Measurements from ENCODE around the gene ARF6. TPM values are rescaled to one million over a fixed set of nuclear protein-coding genes. Genes with fewer than 3 reads are reported as not detected.
A peak's percentile ranks its signal among the peaks of the same experiment; 100 is the strongest.

The ARF6 gene
- total RNA-seq, result 154 and 160 TPM in 2 replicates

DNA sequence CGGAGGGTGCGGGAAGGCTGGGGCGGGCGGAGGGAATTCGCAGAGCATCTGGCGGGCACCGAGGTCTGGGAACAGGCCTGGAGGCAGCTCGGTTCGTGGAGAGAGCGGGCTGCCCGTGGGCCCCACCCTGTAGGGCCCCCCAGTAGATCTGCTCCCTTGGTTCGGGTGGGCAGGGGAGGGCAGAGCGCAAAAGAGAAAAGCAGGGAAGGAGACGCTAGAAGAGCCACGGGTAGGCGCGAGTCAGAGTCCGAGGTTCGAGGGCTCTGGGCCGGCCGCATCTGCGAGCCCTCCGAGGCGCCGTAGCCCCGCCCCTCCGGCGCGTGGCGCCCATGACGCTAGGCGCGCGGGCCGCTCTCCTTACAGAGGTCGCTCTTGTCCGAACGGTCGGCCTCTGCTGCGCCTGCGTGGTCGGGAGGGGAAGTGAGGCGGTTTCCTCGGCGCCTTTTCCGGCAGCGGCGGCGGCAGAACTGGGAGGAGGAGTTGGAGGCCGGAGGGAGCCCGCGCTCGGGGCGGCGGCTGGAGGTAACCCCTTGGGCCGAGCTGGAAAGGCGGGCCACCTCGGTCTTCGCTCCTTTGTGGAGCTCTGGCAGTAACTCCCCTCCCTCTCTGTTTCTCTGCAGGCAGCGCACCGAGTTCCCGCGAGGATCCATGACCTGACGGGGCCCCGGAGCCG, at the start of gene ARF6:
Gene ARF6 (plus strand): TSS at position 447 of the 673 bp plus-strand sequence. CDS start 655 bp downstream, outside the sequence.
- peak within 1 kb of the TSS; percentile 96 for H3K4me3 Mint-ChIP-seq
- intact Hi-C loops (cut with micrococcal nuclease), result loop anchor here (1.0 to 2.0 kb wide), 8 partner anchors 24 to 338 kb away; partner anchors contain the start of gene SOS2
- DNase-seq, result peak; percentile 99
- no peaks in the 10 kb centered on the region for H3K9me3 Mint-ChIP-seq
- H3K27ac Mint-ChIP-seq, result peak within 1 kb of the TSS; percentile 100
- H3K36me3 Mint-ChIP-seq (ENCODE audit: low read depth), result peaks cover 51% of the 10 kb centered on the region
- peaks cover 21% of the 10 kb centered on the region for H3K4me1 Mint-ChIP-seq
- H3K27me3 Mint-ChIP-seq, result no peaks in the 10 kb centered on the region

- H3K9me3 Mint-ChIP-seq, result no peaks in the 10 kb centered on the region
- no peak overlapping the region for H3K27ac Mint-ChIP-seq
- H3K36me3 Mint-ChIP-seq (ENCODE audit: low read depth), result peaks cover 42% of the 10 kb centered on the region
- H3K4me1 Mint-ChIP-seq, result peaks cover 32% of the 10 kb centered on the region
- intact Hi-C loops (cut with micrococcal nuclease), result no loop called here
- H3K4me3 Mint-ChIP-seq, result no peak overlapping the region
- DNase-seq, result no peak
- no peaks in the 10 kb centered on the region for H3K27me3 Mint-ChIP-seq
These were observed 43.6 kb upstream of the ARF6 start for GRCh38 chr14:49849213-49849847.

DNA sequence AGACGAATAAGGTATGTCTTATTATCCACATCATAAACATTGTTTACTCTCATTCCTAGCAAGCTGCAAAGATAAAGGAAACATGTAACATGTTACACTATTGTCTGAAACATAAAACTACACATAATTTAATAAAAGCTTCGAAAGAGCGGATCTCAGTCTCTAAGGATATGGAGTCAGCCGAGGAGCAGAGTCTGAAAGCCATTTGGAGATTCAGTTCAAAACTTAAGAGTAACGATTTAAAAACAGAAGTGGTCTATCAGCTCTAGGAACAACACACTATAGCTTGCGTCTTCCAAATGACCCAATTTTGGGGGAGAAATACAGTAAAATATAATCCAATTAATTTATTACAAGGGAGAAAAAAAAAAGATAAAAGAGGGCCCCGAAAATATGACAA, 41.1 kb upstream of the ARF6 start:
- intact Hi-C loops (cut with micrococcal nuclease), result loop anchor here (2.0 to 5.0 kb wide), 3 partner anchors 83 to 217 kb away; partner anchors contain the start of genes DNAAF2, KLHDC2 and POLE2
- Mint-ChIP-seq H3K4me1 (peaks cover 34% of the 10 kb centered on the region), H3K27ac (peak overlapping the region; percentile 98), H3K9me3 (no peaks in the 10 kb centered on the region), H3K27me3 (no peaks in the 10 kb centered on the region), H3K36me3 (ENCODE audit: low read depth) (peaks cover 23% of the 10 kb centered on the region), H3K4me3 (peak overlapping the region; percentile 93)
- DNase-seq, result no peak

DNA sequence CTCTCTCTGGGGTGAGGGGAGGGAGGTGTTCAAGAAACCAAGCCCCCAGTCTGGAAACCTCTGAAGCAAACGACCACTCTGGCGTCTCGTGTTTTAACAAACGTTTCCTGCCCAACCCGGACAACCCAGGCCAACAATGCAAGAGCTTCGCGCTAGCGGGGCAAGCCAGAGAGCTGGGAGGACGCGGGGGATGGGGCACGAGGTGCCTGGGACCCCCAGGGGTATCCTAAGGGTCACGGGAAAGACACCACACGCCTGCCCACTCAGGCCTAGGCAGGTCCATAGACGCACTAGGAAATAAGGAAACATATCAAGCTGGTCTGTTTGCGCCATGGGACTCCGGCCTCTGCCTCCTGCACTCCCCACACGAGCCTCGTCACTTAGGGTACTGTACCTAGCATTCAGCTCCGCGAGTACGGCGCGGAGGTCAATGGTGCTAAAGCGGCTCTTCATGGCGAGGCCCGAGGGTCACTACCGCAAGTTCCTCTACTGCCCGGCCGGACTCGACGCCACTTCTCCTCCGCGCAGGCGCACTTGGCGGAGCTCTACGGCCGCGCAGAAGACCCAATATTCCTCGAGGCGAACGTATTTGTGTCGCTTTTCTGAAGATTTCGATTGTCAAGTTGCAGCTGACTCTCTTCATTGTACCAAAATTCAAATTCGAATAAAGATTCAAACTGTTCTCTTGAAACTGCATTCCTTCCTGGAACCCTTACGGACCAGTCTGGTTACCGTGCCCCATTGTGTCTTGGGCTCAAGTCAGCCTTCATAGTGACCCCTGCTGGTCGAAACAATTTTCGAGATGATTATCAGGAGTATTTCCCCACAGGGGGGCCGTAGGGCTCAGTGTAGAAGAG, 40.4 kb upstream of the ARF6 start, which contains the start of gene NEMF:
Gene NEMF (minus strand): TSS at position 488 of the 857 bp plus-strand sequence. CDS start 35 bp downstream, at position 453.
- no peaks in the 10 kb centered on the region for H3K9me3 Mint-ChIP-seq
- H3K27ac Mint-ChIP-seq, result peak within 1 kb of the TSS; percentile 98
- peaks cover 34% of the 10 kb centered on the region for H3K4me1 Mint-ChIP-seq
- H3K27me3 Mint-ChIP-seq, result no peaks in the 10 kb centered on the region
- peaks cover 23% of the 10 kb centered on the region for H3K36me3 Mint-ChIP-seq (ENCODE audit: low read depth)
- peak; percentile 96 for DNase-seq
- H3K4me3 Mint-ChIP-seq, result peak within 1 kb of the TSS; percentile 93
- intact Hi-C loops (cut with micrococcal nuclease), result loop anchor here (1.0 to 5.0 kb wide), 5 partner anchors 10 to 253 kb away; partner anchors contain the start of genes DNAAF2, KLHDC2 and POLE2

DNA sequence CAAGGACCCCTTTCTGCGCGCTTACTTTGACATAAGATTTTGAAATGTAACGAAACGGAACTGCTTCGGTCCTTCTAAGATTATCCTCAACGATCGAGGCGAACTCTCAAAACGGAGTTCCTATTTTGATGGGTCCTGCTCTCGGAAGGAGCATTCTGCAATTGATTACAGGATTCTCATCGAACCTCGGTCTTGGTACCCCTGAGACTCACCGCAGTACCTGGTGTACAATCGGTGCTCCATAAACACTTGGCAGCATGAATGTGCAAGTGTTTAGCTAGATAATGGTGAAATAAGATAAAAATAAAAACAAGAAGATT, 39.8 kb upstream of the ARF6 start:
- Mint-ChIP-seq H3K27me3 (no peaks in the 10 kb centered on the region), H3K4me3 (peak overlapping the region; percentile 93), H3K27ac (peak overlapping the region; percentile 98), H3K36me3 (ENCODE audit: low read depth) (peaks cover 21% of the 10 kb centered on the region), H3K4me1 (peaks cover 32% of the 10 kb centered on the region), H3K9me3 (no peaks in the 10 kb centered on the region)
- no peak for DNase-seq
- intact Hi-C loops (cut with micrococcal nuclease), result loop anchor here (1.0 to 5.0 kb wide), 5 partner anchors 9 to 252 kb away; partner anchors contain the start of genes DNAAF2, KLHDC2 and POLE2

- no peaks in the 10 kb centered on the region for H3K27me3 Mint-ChIP-seq
- H3K27ac Mint-ChIP-seq, result peak overlapping the region; percentile 40
- DNase-seq, result peak; percentile 92
- peaks cover 20% of the 10 kb centered on the region for H3K36me3 Mint-ChIP-seq (ENCODE audit: low read depth)
- H3K4me3 Mint-ChIP-seq, result peak overlapping the region; percentile 93
- no peaks in the 10 kb centered on the region for H3K9me3 Mint-ChIP-seq
- intact Hi-C loops (cut with micrococcal nuclease), result loop anchor here (1.0 to 5.0 kb wide), 5 partner anchors 9 to 252 kb away; partner anchors contain the start of genes DNAAF2, KLHDC2 and POLE2
- H3K4me1 Mint-ChIP-seq, result peaks cover 35% of the 10 kb centered on the region
These were observed 39.1 kb upstream of the ARF6 start for GRCh38 chr14:49853572-49854375.

GRCh38 chr14:49857427-49858003, 35.4 kb upstream of the ARF6 start:
- Mint-ChIP-seq H3K27me3 (peaks cover 2% of the 10 kb centered on the region), H3K9me3 (no peaks in the 10 kb centered on the region), H3K36me3 (ENCODE audit: low read depth) (no peaks in the 10 kb centered on the region), H3K4me3 (no peak overlapping the region), H3K27ac (no peak overlapping the region), H3K4me1 (peaks cover 30% of the 10 kb centered on the region)
- intact Hi-C loops (cut with micrococcal nuclease), result no loop called here
- DNase-seq, result no peak

GRCh38 chr14:49858383-49858782, 34.5 kb upstream of the ARF6 start:
- peaks cover 2% of the 10 kb centered on the region for H3K36me3 Mint-ChIP-seq (ENCODE audit: low read depth)
- H3K9me3 Mint-ChIP-seq, result no peaks in the 10 kb centered on the region
- no peak overlapping the region for H3K27ac Mint-ChIP-seq
- DNase-seq, result no peak
- intact Hi-C loops (cut with micrococcal nuclease), result no loop called here
- no peak overlapping the region for H3K4me3 Mint-ChIP-seq
- peaks cover 27% of the 10 kb centered on the region for H3K4me1 Mint-ChIP-seq
- H3K27me3 Mint-ChIP-seq, result peaks cover 4% of the 10 kb centered on the region

GRCh38 chr14:49860988-49861698, 31.7 kb upstream of the ARF6 start:
- Mint-ChIP-seq H3K9me3 (no peaks in the 10 kb centered on the region), H3K36me3 (ENCODE audit: low read depth) (peaks cover 2% of the 10 kb centered on the region), H3K4me3 (no peak overlapping the region), H3K27me3 (peaks cover 4% of the 10 kb centered on the region), H3K27ac (no peak overlapping the region), H3K4me1 (peaks cover 18% of the 10 kb centered on the region)
- no peak for DNase-seq
- intact Hi-C loops (cut with micrococcal nuclease), result loop anchor here (10.0 kb wide), 1 partner anchor 964 kb away; no protein-coding TSS in a partner anchor

DNA sequence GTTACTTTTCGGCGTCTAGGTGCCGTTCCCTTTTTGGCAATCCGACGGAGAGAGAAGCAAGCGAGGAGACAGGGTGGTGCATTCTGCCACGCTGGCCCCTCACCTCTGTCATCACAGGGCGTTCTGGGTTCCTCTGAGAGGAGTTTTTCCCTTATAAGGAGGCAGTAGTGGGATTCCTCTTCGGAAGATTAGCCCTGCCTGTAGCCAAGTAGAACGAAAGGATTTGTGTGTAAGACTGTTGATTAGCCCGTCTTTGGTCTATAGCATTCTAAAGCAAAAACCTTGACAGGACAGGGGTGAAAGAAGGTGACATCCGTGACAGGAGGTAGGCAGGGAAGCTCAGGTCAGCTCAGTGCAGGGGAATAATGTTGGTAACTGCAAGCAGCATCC, 31.2 kb upstream of the ARF6 start:
- Mint-ChIP-seq H3K36me3 (ENCODE audit: low read depth) (peaks cover 2% of the 10 kb centered on the region), H3K4me3 (no peak overlapping the region), H3K9me3 (no peaks in the 10 kb centered on the region), H3K27ac (no peak overlapping the region), H3K4me1 (peaks cover 18% of the 10 kb centered on the region), H3K27me3 (peaks cover 4% of the 10 kb centered on the region)
- peak; percentile 88 for DNase-seq
- intact Hi-C loops (cut with micrococcal nuclease), result loop anchor here (1.0 to 10.0 kb wide), 5 partner anchors 8 to 963 kb away; partner anchors contain the start of genes DMAC2L, L2HGDH and SOS2

- peak; percentile 95 for DNase-seq
- Mint-ChIP-seq H3K9me3 (no peaks in the 10 kb centered on the region), H3K4me1 (peaks cover 18% of the 10 kb centered on the region), H3K27ac (no peak overlapping the region), H3K4me3 (no peak overlapping the region), H3K27me3 (peaks cover 4% of the 10 kb centered on the region), H3K36me3 (ENCODE audit: low read depth) (peaks cover 2% of the 10 kb centered on the region)
- intact Hi-C loops (cut with micrococcal nuclease), result loop anchor here (1.0 to 10.0 kb wide), 5 partner anchors 9 to 963 kb away; partner anchors contain the start of genes DMAC2L, L2HGDH and SOS2
These were observed 30.7 kb upstream of the ARF6 start for GRCh38 chr14:49862089-49862673.
